LHCN-M2 (cell line): Measurements from ENCODE around the gene ANO4. TPM values are rescaled to one million over a fixed set of nuclear protein-coding genes. Genes with fewer than 3 reads are reported as not detected.
A peak's percentile ranks its signal among the peaks of the same experiment; 100 is the strongest.

ENCODE experiments used
- DNase-seq: peaks from one replicate; pipeline ENCODE4 v3.0.0-alpha.2; 2012; ENCODE audit warnings: low read depth
- polyA plus RNA-seq: library from polyadenylated mRNA; unstranded; fragments of >200 nt; gene quantifications from one replicate; pipeline ENCODE4 v1.2.1, GENCODE V29; 2012; ENCODE audit warnings: missing spikeins
- total RNA-seq: library from RNA; depleted of rRNA; stranded (reverse); fragments of >200 nt; gene quantifications from 2 replicates; pipeline ENCODE4 v1.2.3, GENCODE V29; 2014; rRNA removed

Gene ANO4
- total RNA-seq, result 8.3 and 8.8 TPM in 2 replicates
- polyA plus RNA-seq, result 3.2 TPM

GRCh38 chr12:100794441-100795173, at the start of gene ANO4:
TSS of gene ANO4 (plus strand) at chr12:100794776. CDS start at chr12:100901786, 107,010 bp downstream.
- no peak for DNase-seq

DNA sequence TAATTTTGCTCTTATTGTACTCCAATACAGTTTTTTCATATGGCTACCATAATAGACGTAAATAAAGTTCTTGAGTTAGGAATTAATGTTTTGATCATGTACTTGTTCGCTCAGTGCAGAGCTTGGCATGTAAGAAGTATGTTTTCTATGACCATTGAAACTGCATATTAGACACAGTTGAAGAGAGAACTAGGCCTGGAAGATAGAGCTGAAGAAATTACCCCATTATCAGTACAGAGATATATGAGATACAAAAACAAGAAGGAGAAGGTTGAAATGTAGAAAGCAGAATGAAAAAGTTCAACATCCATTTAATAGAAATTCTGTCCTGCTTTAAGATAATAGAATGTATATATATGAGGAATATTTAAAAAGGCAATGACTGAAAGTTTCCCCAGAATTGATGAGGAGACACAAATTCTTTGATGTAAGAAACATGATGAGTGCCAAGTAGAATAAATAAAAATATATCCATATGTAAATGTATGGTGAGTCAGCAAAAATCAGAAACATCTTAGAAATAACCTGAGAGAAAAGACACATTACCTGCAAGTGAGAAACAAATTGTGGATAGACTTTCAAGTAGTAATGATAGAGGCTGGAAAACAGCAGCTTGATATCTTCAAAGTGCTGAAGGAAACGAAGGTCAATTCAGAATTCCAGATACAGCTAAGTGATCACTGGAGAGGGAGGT, 49.1 kb upstream of the ANO4 start:
- no peak for DNase-seq

- peak; percentile 27 for DNase-seq
Measured at GRCh38 chr12:100752841-100753240, 41.7 kb upstream of the ANO4 start.

DNA sequence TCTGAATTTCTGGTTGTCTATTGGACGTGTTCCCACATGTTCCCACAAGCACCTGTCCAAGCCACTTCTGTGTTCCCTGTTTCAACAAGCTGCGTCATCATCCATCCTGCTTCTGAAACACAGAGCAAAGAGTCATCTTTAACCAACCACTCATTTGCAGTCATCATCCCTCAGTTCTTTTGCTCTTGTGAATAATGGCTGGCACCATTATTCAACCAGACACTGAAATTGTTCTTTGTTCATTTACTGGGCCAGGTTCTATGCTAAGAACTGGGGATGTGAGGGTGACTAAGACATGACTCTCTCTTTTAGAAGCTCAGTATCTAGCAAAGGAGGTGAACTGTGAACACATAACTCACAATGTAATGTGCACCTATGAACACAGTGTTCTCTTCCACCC, 40.7 kb upstream of the ANO4 start:
- peak; percentile 91 for DNase-seq

DNA sequence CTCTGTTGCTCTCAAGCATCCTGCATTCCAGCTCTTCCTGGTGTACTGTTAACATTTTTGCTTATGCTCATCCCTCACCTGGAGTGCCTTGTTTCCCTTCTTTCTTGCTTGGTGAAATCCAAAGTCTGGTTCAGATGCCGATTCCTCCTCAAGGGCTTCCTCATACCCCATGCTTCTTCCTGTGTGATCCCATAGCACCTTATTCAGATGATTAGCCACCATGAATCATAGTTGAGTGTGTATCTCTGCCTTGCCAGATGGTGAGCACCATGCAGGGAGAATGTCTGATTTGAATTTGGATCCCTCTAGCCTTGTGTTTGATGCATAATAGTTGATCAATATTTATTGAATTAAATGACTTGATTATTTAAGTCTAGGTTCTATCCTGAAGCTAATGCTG, 39.4 kb upstream of the ANO4 start:
- peak; percentile 40 for DNase-seq

GRCh38 chr12:100758083-100758482, 36.5 kb upstream of the ANO4 start:
- DNase-seq, result no peak

GRCh38 chr12:100767371-100767770, 27.2 kb upstream of the ANO4 start:
- DNase-seq, result no peak

GRCh38 chr12:100767950-100768349, 26.6 kb upstream of the ANO4 start:
- no peak for DNase-seq

GRCh38 chr12:100778967-100779590, 15.5 kb upstream of the ANO4 start:
- no peak for DNase-seq

- DNase-seq, result peak; percentile 40
Measured at GRCh38 chr12:100789146-100789545, 5.4 kb upstream of the ANO4 start.

DNA sequence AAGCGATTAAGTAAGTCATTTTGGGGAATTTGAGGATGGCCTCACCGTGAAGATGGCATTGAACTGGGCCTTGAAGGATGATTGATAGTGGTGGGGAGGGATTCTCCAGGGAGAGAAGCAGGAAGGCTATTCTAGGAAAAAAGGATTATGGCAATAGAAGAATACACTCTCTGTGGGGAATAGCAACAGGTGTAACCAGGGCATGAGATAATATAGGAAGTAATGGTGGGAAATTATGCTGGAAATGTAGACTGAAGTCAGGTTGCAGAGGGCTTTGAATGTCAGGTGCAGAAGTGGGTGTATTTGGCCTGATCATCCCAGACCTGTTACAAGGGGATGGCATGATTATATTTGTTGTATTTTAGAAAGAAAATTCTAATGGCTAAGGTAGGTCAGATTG, 4.6 kb upstream of the ANO4 start:
- no peak for DNase-seq

GRCh38 chr12:100790552-100790951, 4.0 kb upstream of the ANO4 start:
- no peak for DNase-seq

- peak; percentile 58 for DNase-seq
Measured at GRCh38 chr12:100793182-100793581, 1.4 kb upstream of the ANO4 start.

DNA sequence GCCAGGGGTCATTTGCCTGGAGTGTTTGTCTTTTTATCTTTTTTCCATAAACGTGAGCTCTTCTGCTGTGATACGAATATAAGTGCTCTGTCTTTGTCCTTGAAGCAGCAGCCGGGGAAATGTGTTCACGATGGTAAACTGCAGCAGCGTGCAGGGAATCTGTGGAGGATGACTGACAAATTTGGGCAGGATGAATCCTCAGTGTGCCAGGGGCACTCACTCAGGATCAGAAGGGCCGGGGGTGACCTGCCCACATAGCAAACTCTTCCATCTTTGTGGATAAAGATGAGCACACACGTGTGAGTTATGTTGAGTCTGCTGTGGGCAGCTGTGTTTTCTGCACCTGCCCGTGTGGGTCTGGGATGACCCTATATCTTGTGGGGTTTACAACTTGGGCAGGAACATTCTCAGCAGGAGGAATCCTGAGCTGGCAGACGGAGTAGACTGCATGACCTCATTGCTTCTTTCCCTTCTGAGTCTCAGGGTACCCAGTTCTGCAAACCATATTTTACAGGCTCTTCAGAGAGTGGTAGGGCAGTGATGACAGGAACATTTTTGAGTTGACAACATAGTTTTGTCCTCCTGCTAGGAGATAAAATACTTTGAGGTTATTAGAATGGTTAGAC, 711 bp downstream of the ANO4 start:
- DNase-seq, result peak; percentile 44

DNA sequence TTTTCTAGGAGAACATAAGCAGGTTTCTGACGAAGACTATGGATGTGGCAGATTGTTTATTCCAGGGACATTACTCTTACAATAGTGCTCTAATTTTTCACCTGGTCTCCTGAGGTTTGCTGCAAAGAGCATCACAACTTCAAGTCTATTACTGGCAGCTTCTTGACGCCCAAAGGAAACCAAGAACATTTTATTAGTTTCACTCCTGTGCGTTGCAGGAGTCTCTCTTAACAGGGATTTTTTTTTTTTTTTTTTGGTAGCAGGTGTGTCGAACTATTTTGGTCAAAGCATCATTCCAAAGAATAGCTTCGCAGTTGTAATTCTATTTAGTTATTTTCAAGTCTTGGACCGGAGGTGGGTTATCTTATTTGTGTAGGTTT, 1.2 kb downstream of the ANO4 start:
- no peak for DNase-seq

- DNase-seq, result no peak
Measured at GRCh38 chr12:100796621-100797020, 2.0 kb downstream of the ANO4 start.

GRCh38 chr12:100797246-100797645, 2.7 kb downstream of the ANO4 start:
- DNase-seq, result no peak

GRCh38 chr12:100797786-100798185, 3.2 kb downstream of the ANO4 start:
- no peak for DNase-seq

- no peak for DNase-seq
Measured at GRCh38 chr12:100798286-100799160, 3.9 kb downstream of the ANO4 start.

DNA sequence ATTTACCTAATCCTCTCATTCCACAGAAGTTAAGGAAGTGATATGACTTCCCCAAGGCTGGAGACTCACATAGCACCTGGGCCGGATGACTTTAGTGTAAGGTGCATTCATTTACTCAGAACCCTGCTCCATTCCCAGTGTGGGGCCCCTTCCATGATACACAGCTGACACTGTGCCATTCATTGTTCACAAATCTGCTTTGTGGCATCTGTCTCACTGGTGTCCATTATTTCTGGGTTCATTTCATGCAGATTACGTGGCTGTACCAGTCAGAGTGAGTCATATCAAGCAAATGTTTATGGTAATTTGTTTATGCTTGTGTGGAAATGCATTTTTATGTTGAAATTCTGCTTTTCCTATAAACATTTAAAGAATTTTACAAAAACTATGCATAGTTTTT, 5.2 kb downstream of the ANO4 start:
- peak; percentile 60 for DNase-seq

- DNase-seq, result no peak
Measured at GRCh38 chr12:100800723-100801122, 6.1 kb downstream of the ANO4 start.
